WTC11 (cell line): ENCODE results near the gene CLEC5A. TPM values are rescaled to one million over a fixed set of nuclear protein-coding genes. Genes with fewer than 3 reads are reported as not detected.

ENCODE experiments used
- E2F4 ChIP-seq: sonication (generic); formaldehyde crosslinking; IDR thresholded peaks from 2 replicates; pipeline ENCODE4 v1.8.1; 2022; ENCODE audit warnings: low read depth, mild to moderate bottlenecking, moderate library complexity, missing genetic modification reagents, borderline replicate concordance
- E2F5 ChIP-seq: sonication (generic); formaldehyde crosslinking; IDR thresholded peaks from 2 replicates; pipeline ENCODE4 v1.8.1; 2022; ENCODE audit warnings: mild to moderate bottlenecking, moderate library complexity, missing genetic modification reagents
- JUN ChIP-seq: sonication (generic); formaldehyde crosslinking; IDR thresholded peaks from 2 replicates; pipeline ENCODE4 v1.8.0; 2023; ENCODE audit warnings: mild to moderate bottlenecking, missing genetic modification reagents
- RELA ChIP-seq: sonication (generic); formaldehyde crosslinking; IDR thresholded peaks from 2 replicates; pipeline ENCODE4 v1.8.1; 2022; ENCODE audit warnings: missing genetic modification reagents, mild to moderate bottlenecking, borderline replicate concordance
- ZNF671 ChIP-seq: fragments of 250-450 bp; sonication (Bioruptor Pico); IDR thresholded peaks from 2 replicates; pipeline ENCODE4 v1.8.0; 2021; ENCODE audit warnings: mild to moderate bottlenecking
- total RNA-seq: library from RNA; stranded (reverse); gene quantifications from 3 replicates; pipeline ENCODE4 v1.2.3, GENCODE V29; 2021

CLEC5A gene
- total RNA-seq, 1 experiment from 2014 or later = not detected

DNA sequence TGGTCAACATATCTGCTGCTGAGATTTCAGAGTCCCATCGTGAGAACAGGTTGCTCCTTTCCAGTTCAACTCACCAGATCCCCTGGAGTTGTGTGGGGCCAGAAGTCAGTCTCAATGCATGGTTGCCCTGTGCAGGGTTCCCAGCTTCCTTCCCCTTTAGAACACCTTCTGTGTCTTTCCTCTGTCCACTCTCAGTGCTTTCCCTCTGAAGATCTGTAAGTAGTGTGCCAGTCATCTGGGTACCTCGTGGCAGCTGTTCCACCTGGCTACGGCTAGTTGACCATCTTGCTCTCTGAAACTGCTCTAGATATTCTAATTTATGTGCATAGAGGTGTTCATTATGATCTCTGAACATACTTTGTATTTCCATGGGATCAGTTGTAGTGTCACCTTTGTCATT lies 69.4 kb downstream of the CLEC5A start (continued):
- TF ChIP-seq E2F5 (CRISPR knock-in tag) (no peak), JUN (CRISPR knock-in tag) (no peak), ZNF671 (no peak), E2F4 (CRISPR knock-in tag) (no peak), RELA (no peak)

Other genes with a start within 250 kb of the CLEC5A start
- gene DENND11, start 244.8 kb downstream of the CLEC5A start, total RNA-seq = 20.6 to 22.1 TPM (median 20.8 TPM) in 3 replicates
- 0.04 to 0.07 TPM in 2 of 3 replicates, not detected in the other for gene WEE2, start 238.6 kb downstream of the CLEC5A start, total RNA-seq
- 221 to 245 TPM (median 222 TPM) in 3 replicates for gene SSBP1, start 208.6 kb downstream of the CLEC5A start, total RNA-seq
- gene TAS2R3, start 182.9 kb downstream of the CLEC5A start, total RNA-seq = 0.71 to 1.5 TPM (median 1.2 TPM) in 3 replicates
- 0.41 to 1.1 TPM (median 0.72 TPM) in 3 replicates for gene TAS2R4, start 170.3 kb downstream of the CLEC5A start, total RNA-seq
- gene TAS2R5, start 156.8 kb downstream of the CLEC5A start, total RNA-seq = 0.90 to 1.8 TPM (median 1.4 TPM) in 3 replicates
- gene PRSS37, start 105.5 kb downstream of the CLEC5A start, total RNA-seq = not detected in 3 replicates
- gene OR9A4, start 30.6 kb downstream of the CLEC5A start, total RNA-seq = not detected in 3 replicates
- gene TAS2R38, start 26.8 kb upstream of the CLEC5A start, total RNA-seq = 0.16 to 0.23 TPM in 2 of 3 replicates, not detected in the other
- 0.14 to 0.16 TPM (median 0.15 TPM) in 3 replicates for gene MGAM, start 48.9 kb upstream of the CLEC5A start, total RNA-seq
- 0.09 TPM in 1 of 3 replicates, not detected in the others for gene MGAM2, start 164.7 kb upstream of the CLEC5A start, total RNA-seq